Measurements from ENCODE around the gene ABTB2. TPM values are rescaled to one million over a fixed set of nuclear protein-coding genes. Genes with fewer than 3 reads are reported as not detected.
A peak's percentile ranks its signal among the peaks of the same experiment; 100 is the strongest.

Gene ABTB2
- total RNA-seq, 4 donors from 2014 or later = 5.4 to 15.6 (median 12.8) TPM

GRCh38 chr11:34356576-34356912, 1.3 kb downstream of the ABTB2 start:
- DNase-seq (ENCODE audit: low spot score in 2 of 2) = peak in 1 of 2 donors; percentile 70
- Histone ChIP-seq H3K4me1 (peaks cover 35% of the 10 kb centered on the region), H3K27me3 (peaks cover 12% of the 10 kb centered on the region), H3K27ac (no peak overlapping the region), H3K36me3 (no peaks in the 10 kb centered on the region), H3K9me3 (no peaks in the 10 kb centered on the region), H3K4me3 (peak overlapping the region; percentile 66)
- WGBS = 12% methylated on average over 17 of the region's 19 CpGs
- no peak for TF ChIP-seq POLR2AphosphoS5 (IDR thresholded peaks at IDR 0.05)
- no peak for TF ChIP-seq POLR2A (IDR thresholded peaks at IDR 0.05)
- no peak for TF ChIP-seq EP300 (IDR thresholded peaks at IDR 0.05)
- TF ChIP-seq CTCF (IDR thresholded peaks at IDR 0.05) = no peak

- H3K9me3 ChIP-seq = no peaks in the 10 kb centered on the region
- H3K27ac ChIP-seq = no peak overlapping the region
- 57% methylated on average over 7 of the region's 7 CpGs for WGBS
- TF ChIP-seq CTCF (IDR thresholded peaks at IDR 0.05) = no peak
- no peak for TF ChIP-seq POLR2AphosphoS5 (IDR thresholded peaks at IDR 0.05)
- TF ChIP-seq POLR2A (IDR thresholded peaks at IDR 0.05) = no peak
- TF ChIP-seq EP300 (IDR thresholded peaks at IDR 0.05) = no peak
- no peaks in the 10 kb centered on the region for H3K36me3 ChIP-seq
- peaks cover 35% of the 10 kb centered on the region for H3K4me1 ChIP-seq
- peak overlapping the region; percentile 66 for H3K4me3 ChIP-seq
- peaks cover 12% of the 10 kb centered on the region for H3K27me3 ChIP-seq
- DNase-seq (ENCODE audit: low spot score in 2 of 2) = no peak
Observed at GRCh38 chr11:34356130-34356529, 1.7 kb downstream of the ABTB2 start.

- TF ChIP-seq CTCF (IDR thresholded peaks at IDR 0.05) = no peak
- TF ChIP-seq EP300 (IDR thresholded peaks at IDR 0.05) = no peak
- no peak for TF ChIP-seq POLR2AphosphoS5 (IDR thresholded peaks at IDR 0.05)
- no peak for TF ChIP-seq POLR2A (IDR thresholded peaks at IDR 0.05)
- no peak for DNase-seq (ENCODE audit: low spot score in 2 of 2)
- H3K36me3 ChIP-seq = no peaks in the 10 kb centered on the region
- peaks cover 35% of the 10 kb centered on the region for H3K4me1 ChIP-seq
- 90% methylated on average over 3 of the region's 3 CpGs for WGBS
- H3K9me3 ChIP-seq = no peaks in the 10 kb centered on the region
- H3K4me3 ChIP-seq = peak overlapping the region; percentile 66
- H3K27me3 ChIP-seq = peaks cover 12% of the 10 kb centered on the region
- no peak overlapping the region for H3K27ac ChIP-seq
Observed at GRCh38 chr11:34355726-34356125, 2.1 kb downstream of the ABTB2 start.

- no peak for TF ChIP-seq EP300 (IDR thresholded peaks at IDR 0.05)
- no peak for TF ChIP-seq POLR2A (IDR thresholded peaks at IDR 0.05)
- no peak for TF ChIP-seq POLR2AphosphoS5 (IDR thresholded peaks at IDR 0.05)
- no peak overlapping the region for H3K4me3 ChIP-seq
- no peak overlapping the region for H3K27ac ChIP-seq
- no peaks in the 10 kb centered on the region for H3K9me3 ChIP-seq
- DNase-seq (ENCODE audit: low spot score in 2 of 2) = no peak
- no peaks in the 10 kb centered on the region for H3K36me3 ChIP-seq
- peaks cover 43% of the 10 kb centered on the region for H3K4me1 ChIP-seq
- peaks cover 12% of the 10 kb centered on the region for H3K27me3 ChIP-seq
Observed at GRCh38 chr11:34354782-34355181, 3.0 kb downstream of the ABTB2 start.

GRCh38 chr11:34353881-34354280, 3.9 kb downstream of the ABTB2 start:
- H3K4me1 ChIP-seq = peaks cover 48% of the 10 kb centered on the region
- TF ChIP-seq POLR2AphosphoS5 (IDR thresholded peaks at IDR 0.05) (no peak), POLR2A (IDR thresholded peaks at IDR 0.05) (no peak), CTCF (IDR thresholded peaks at IDR 0.05) (no peak), EP300 (IDR thresholded peaks at IDR 0.05) (no peak)
- no peaks in the 10 kb centered on the region for H3K9me3 ChIP-seq
- H3K27me3 ChIP-seq = peaks cover 12% of the 10 kb centered on the region
- H3K4me3 ChIP-seq = no peak overlapping the region
- WGBS = 97% methylated on average over 4 of the region's 4 CpGs
- DNase-seq (ENCODE audit: low spot score in 2 of 2) = no peak
- no peak overlapping the region for H3K27ac ChIP-seq
- H3K36me3 ChIP-seq = no peaks in the 10 kb centered on the region
